Stimulated activated CD4-positive, alpha-beta T cell treated with anti-CD3 and anti-CD28 coated beads, Interleukin-2, amount 100 ng/mL, for 24 hours (primary cell): ENCODE results near the gene UBE2B.
"Not testable (repeated sequence)": the region's sequence is repeated elsewhere in the genome, so short reads cannot be mapped to it uniquely, and the experiment has no call there.

Source experiments
- DNase-seq, 2 donors: peaks; one replicate each; pipeline ENCODE4 v3.0.0-alpha.2; 2020

UBE2B gene

DNA sequence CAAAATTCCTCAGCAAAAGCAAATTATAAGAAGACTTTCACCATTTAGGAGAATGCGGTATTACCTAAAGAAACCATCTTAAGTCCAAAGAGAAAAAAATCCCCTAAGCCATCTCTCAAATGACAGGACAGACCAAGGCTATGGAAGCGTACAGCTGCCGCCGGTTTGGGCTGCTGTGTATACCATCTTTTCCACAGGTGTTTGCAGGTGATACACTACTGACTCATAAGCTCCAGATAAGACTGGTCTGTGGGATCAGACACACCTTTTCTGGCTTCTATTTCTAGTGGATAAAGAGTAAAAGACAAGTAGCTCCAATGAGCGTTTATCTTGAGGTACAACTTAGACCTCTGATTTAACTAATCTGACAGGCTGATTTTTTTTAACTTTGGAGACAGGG is 32.6 kb downstream of the UBE2B start:
- DNase-seq, result no peak

DNA sequence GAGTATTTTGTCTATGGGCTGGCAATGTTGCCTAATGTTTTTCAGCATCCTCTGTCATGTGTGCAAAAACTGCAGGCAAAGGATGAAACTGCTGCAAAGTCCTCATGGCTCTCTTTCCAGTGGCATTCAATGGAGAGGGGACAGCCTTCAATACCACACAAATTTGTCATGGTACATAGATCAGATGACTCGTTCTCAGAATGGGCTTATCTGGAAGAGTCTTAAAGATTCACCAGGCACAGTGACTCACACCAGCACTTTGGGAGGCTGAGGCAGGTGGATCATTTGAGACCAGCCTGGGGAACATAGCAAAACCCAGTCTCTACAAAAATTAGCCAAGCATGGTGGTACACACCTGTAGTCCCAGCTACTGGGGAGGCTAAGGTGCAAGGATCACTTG is 35.0 kb downstream of the UBE2B start:
- DNase-seq, result peak in 1 of 2 donors; percentile 15

DNA sequence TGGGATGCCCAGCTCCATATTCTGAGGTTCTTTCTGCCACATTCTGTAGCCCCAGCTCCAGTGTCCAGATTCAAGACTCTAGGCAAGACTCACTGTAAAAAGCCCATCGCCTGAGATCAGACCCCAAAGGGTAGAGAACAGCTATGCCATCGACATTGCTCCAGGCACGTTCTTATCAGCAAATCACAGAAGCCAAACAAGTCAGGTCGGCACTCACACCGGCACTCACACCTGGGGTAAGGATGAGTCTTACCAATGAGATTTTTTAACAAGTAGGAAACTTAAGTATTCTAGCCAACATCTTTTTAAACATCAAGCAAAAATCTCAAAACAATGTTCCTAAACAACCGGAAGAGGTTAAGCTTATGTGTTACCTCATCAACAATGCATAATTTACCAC is 38.0 kb downstream of the UBE2B start:
- DNase-seq, result no peak

DNA sequence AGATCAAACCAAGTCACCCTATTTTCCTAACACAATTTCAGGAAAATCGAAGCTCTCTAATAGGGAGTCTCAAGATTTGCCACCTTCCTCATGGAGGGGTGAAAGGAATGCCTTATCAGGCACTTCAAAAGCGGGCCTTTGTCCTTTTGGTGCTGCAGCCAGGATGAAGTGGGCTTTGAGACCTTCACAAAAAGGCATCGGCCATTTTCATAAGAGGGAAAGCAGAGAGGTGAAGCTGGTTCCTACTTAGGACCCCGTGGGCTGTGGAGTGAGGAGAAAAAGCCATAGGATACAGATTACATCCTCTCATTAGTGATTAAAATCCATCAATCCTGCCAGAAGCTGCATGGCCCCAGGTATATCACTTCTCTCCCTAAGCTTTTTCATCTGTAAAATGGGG is 39.5 kb downstream of the UBE2B start:
- no peak for DNase-seq

DNA sequence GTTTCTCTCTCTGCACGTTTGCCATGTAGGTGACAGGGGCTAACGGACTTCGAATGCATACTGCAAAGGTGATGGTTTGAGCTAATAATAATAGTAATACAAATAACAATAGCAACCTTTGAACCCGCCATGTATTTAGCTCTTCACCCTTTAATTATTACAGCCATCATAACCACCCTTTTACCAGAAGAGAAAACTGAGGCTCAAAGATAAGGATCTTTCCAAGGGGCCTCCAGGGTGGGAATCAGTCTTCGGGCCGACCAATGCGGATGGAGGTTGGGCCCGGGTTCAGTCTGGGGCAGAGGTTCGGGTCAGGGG is 39.8 kb downstream of the UBE2B start:
- no peak for DNase-seq

GRCh38 chr5:134411546-134412266 is 40.3 kb downstream of the UBE2B start, which contains the start of gene CDKN2AIPNL:
Gene CDKN2AIPNL (minus strand): TSS chr5:134411881. CDS start chr5:134411854, 27 bp downstream.
- DNase-seq, result peak; percentile 90 to 91

- no peak for DNase-seq
Observed at GRCh38 chr5:134413046-134413445, 41.7 kb downstream of the UBE2B start.

DNA sequence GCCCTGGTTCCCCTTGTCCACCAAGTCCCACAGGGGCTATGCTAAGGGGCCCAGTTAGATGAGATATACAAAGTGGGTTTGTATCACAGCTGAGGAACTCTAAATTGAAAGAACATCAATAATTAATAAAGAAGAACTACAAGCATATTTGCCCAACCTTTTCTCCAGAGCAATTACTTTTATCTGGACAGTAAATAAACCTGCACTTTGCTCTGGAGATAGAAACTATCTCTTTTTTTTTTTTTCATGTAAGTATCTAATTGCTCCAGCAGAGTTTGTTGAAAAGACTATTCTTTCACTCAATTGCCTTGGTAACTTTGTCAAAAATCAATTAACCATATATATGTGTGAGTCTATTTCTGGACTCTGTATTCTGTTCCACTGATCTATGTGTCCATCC is 46.3 kb downstream of the UBE2B start:
- no peak for DNase-seq

DNA sequence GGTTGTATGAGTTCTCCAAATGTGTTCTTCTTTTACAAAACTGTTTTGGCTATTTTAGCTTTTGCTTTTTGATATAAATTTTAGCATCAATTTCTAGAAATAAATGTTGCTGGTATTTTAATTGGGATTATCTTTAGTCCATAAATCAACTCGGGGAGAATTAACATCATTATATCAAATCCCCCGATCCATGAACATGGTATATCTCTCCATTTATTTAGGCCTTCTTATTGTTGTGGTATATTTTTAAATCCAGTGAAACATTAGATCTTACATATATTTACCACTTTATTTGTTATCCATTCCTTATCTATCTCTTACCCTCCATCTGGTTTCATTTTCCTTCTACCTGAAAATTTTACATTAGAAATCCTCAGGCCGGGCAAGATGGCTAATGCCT is 47.6 kb downstream of the UBE2B start:
- no peak for DNase-seq

GRCh38 chr5:134420343-134420742 is 49.0 kb downstream of the UBE2B start:
- no peak for DNase-seq

DNA sequence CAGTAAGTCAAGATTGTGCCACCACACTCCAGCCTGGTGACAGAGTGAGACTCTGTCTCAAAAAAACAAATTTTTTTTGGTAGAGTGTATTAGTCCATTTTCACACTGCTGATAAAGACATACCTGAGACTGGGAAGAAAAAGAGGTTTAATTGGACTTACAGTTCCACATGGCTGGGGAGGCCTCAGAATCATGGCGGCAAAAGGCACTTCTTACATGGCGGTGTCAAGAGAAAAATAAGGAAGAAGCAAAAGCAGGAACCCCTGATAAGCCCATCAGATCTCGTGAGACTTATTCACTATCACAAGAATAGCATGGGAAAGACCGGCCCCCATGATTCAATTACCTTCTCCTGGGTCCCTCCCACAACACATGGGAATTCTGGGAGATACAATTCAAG is 49.7 kb downstream of the UBE2B start:
- DNase-seq, result not testable (repeated sequence)

GRCh38 chr5:134422791-134423365 is 51.5 kb downstream of the UBE2B start:
- DNase-seq, result no peak

- DNase-seq, result no peak
Observed at GRCh38 chr5:134423376-134423775, 52.0 kb downstream of the UBE2B start.

DNA sequence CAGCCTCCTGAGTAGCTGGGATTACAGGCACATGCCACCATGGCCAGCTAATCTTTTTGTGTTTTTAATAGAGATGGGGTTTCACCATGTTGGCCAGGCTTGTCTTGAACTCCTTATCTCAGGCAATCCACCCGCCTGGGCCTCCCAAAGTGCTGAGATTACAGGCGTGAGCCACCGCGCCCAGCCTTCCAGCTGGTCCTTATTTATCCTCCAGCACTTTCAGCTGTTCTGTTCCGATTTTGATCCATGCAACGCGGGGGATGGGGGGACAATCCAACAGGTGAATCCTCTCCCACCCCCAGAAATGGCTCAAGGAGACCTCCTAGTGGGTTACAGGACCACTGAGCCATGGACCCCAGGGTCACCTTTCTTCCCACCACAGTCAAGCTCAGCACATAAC is 55.0 kb downstream of the UBE2B start:
- no peak for DNase-seq

GRCh38 chr5:134427540-134428041 is 56.2 kb downstream of the UBE2B start:
- no peak for DNase-seq

GRCh38 chr5:134430001-134430569 is 58.7 kb downstream of the UBE2B start:
- no peak for DNase-seq

GRCh38 chr5:134432174-134432573 is 60.8 kb downstream of the UBE2B start:
- peak in 1 of 2 donors; percentile 14 for DNase-seq

DNA sequence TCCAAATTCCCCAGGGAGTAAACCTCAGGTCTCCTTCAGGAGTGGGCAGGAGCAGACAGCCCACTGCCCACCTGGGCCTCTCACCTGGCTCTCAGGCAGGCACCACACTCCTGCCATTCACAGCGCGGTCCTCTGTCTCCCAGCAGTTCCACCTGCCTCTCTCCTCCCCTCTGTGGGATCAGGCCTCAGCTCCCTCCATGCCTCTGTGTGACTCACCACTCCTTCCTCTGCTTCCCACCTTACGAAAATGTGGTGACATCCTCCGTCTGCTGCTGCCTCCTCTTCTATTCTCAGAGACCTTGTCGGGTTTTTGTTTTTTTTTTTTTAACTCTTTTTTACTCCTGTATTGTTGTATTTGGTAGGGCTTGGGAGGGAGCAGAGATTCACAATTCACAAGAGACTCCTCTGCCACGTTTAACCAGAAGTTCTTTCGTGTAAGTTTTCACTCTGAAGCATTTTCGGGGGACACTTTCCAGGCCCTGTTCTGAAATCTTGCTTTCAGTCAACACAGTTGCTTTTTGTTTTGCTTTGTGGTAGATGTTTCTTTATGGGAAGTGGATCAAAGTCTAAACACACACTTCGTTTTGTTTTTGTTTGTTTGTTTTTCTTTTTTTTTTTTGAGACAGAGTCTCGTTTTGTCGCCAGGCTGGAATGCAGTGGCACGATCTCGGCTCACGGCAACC is 61.4 kb downstream of the UBE2B start:
- no peak for DNase-seq

- no peak for DNase-seq
Observed at GRCh38 chr5:134435560-134435959, 64.2 kb downstream of the UBE2B start.

- peak; percentile 46 to 52 for DNase-seq
Observed at GRCh38 chr5:134436523-134437339, 65.4 kb downstream of the UBE2B start.

- no peak for DNase-seq
Observed at GRCh38 chr5:134437340-134437846, 66.0 kb downstream of the UBE2B start.

- no peak for DNase-seq
Observed at GRCh38 chr5:134437847-134438581, 66.6 kb downstream of the UBE2B start.
